Mucosa of descending colon (tissue), 3 donors: ENCODE data around the gene SELENOI. TPM values are rescaled to one million over a fixed set of nuclear protein-coding genes. Genes with fewer than 3 reads are reported as not detected.

Source experiments
- ATAC-seq: fragments of 200-7000 bp; cut with Tn5 transposase; one replicate; pipeline ENCODE4 v1.9.1; 2020; ENCODE audit warnings: mild to moderate bottlenecking, moderate library complexity
- DNase-seq, 3 donors: peaks; one replicate each; pipeline ENCODE4 v3.0.0-alpha.2; 2020
- H3K36me3 ChIP-seq: fragments of 200-600 bp; one replicate; pipeline ENCODE4 v1.8.0; 2021; ENCODE audit warnings: low read depth, mild to moderate bottlenecking
- H3K4me1 ChIP-seq: fragments of 200-600 bp; one replicate; pipeline ENCODE4 v1.8.0; 2021; ENCODE audit warnings: low read depth, mild to moderate bottlenecking
- H3K4me3 ChIP-seq: fragments of 200-600 bp; one replicate; pipeline ENCODE4 v1.8.0; 2021; ENCODE audit warnings: mild to moderate bottlenecking
- H3K9me3 ChIP-seq: fragments of 200-600 bp; one replicate; pipeline ENCODE4 v1.8.0; 2021; ENCODE audit warnings: mild to moderate bottlenecking
- CTCF ChIP-seq: fragments of 200-600 bp; IDR thresholded peaks from one replicate; pipeline ENCODE4 v1.8.0; 2022; ENCODE audit warnings: antibody characterized with exemption, mild to moderate bottlenecking
- intact Hi-C, 2 donors: fragments of 100-400 bp; cut with DNase I in 1 of 2; cut with micrococcal nuclease in 1 of 2; formaldehyde crosslinking; loops; one replicate each; pipeline versions ENCODE4 v1.11.0 to v1.11.1; 2022; cut with DNase I, micrococcal nuclease
- total RNA-seq, 3 donors: library from RNA; stranded (reverse); fragmentation: NEBNext Ultra II Directional in 2 of 3; extraction: Animal tissue kit (Norgen Biotek cat#: 25700) in 2 of 3; gene quantifications; one replicate each; pipeline versions ENCODE4 v1.2.1 to v1.2.4, GENCODE V29; 2021 to 2023
- donor health status: DM: no; HTN: no; CAD: no; lungs with moderate emphysema.
- donor health status: DM: no; HTN: no; CAD: no.
- donor health status: DM: no; HTN: yes; CAD: no.

Gene SELENOI
- total RNA-seq, 3 donors from 2014 or later = 27.4 to 42.6 (median 28.0) TPM

- intact Hi-C loops = no loop called here
- Histone ChIP-seq H3K36me3 (no peaks in the 10 kb centered on the region), H3K9me3 (no peaks in the 10 kb centered on the region), H3K4me3 (no peak overlapping the region), H3K4me1 (no peaks in the 10 kb centered on the region)
- DNase-seq (no peak), ATAC-seq (peak; percentile 16)
- no peak for TF ChIP-seq CTCF
These were observed 9.4 kb downstream of the SELENOI start for GRCh38 chr2:26355038-26355995.

DNA sequence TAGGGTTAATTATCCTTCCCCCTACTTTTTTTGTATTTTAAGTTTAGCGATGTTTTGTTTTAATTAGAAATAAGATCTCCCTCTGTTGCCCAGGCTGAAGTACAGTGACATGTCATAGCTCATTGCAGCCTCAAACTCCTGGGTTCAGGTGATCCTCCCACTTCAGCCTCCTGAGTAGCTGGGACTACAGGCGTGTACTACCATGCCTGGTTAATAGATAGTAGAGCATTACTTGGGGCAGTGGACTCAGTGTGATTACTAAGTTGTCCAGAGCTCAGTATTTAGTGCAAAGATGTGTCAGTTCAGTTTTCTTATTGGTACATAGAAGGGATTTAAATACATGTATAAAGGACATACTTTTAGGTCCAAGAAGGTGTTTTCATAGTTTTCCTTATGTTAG is 10.2 kb downstream of the SELENOI start:
- intact Hi-C loops = no loop called here
- Histone ChIP-seq H3K4me1 (no peaks in the 10 kb centered on the region), H3K4me3 (no peak overlapping the region), H3K9me3 (no peaks in the 10 kb centered on the region), H3K36me3 (no peaks in the 10 kb centered on the region)
- DNase-seq (no peak), ATAC-seq (no peak)
- TF ChIP-seq CTCF = no peak

- TF ChIP-seq CTCF = no peak
- ATAC-seq (no peak), DNase-seq (no peak)
- no peaks in the 10 kb centered on the region for H3K36me3 ChIP-seq
- H3K4me1 ChIP-seq = no peaks in the 10 kb centered on the region
- H3K9me3 ChIP-seq = no peaks in the 10 kb centered on the region
- intact Hi-C loops = no loop called here
- no peak overlapping the region for H3K4me3 ChIP-seq
These were observed 10.8 kb downstream of the SELENOI start for GRCh38 chr2:26356771-26357170.

GRCh38 chr2:26359886-26360473 is 14.0 kb downstream of the SELENOI start:
- DNase-seq (no peak), ATAC-seq (no peak)
- intact Hi-C loops = no loop called here
- Histone ChIP-seq H3K9me3 (no peaks in the 10 kb centered on the region), H3K4me3 (no peak overlapping the region), H3K4me1 (peaks cover 8% of the 10 kb centered on the region), H3K36me3 (no peaks in the 10 kb centered on the region)
- no peak for TF ChIP-seq CTCF

GRCh38 chr2:26363323-26363722 is 17.4 kb downstream of the SELENOI start:
- peak; percentile 98 for ATAC-seq
- peaks cover 8% of the 10 kb centered on the region for H3K4me1 ChIP-seq
- intact Hi-C loops = no loop called here
- no peaks in the 10 kb centered on the region for H3K36me3 ChIP-seq
- no peak for DNase-seq
- no peak overlapping the region for H3K4me3 ChIP-seq
- H3K9me3 ChIP-seq = no peaks in the 10 kb centered on the region
- no peak for TF ChIP-seq CTCF
